SU-DHL-6 (cell line): ENCODE data around the gene CADPS.

Experiments used
- CTCF ChIP-seq: fragments of 200-600 bp; sonication (generic); IDR thresholded peaks from one replicate; pipeline ENCODE4 v1.5.1; 2017; ENCODE audit warnings: antibody characterized with exemption, mild to moderate bottlenecking, low read length, moderate library complexity; ENCODE audit not compliant: insufficient read depth, poor library complexity, severe bottlenecking
- EZH2phosphoT487 ChIP-seq: fragments of 200-600 bp; sonication (generic), shearing (Covaris generic); conservative IDR thresholded peaks from 2 replicates; pipeline ENCODE4 v1.6.1; 2018; ENCODE audit warnings: mild to moderate bottlenecking, antibody characterized with exemption, low read length, moderate library complexity, mixed read lengths

GRCh38 chr3:62749657-62750056 lies 125.6 kb downstream of the CADPS start:
- TF ChIP-seq CTCF = no peak
- TF ChIP-seq EZH2phosphoT487 = no peak
